ENCODE measurements around the gene DHRS9.

GRCh38 chr2:169026056-169026455 is 43.3 kb upstream of the DHRS9 start:
- TF ChIP-seq POLR2A (IDR thresholded peaks at IDR 0.05; ENCODE audit: low read depth, low read length) (no peak), CTCF (conservative IDR thresholded peaks at IDR 0.05; ENCODE audit: low read depth, low read length) (no peak), RCOR1 (IDR thresholded peaks at IDR 0.05; ENCODE audit: insufficient replicate concordance, low read length) (no peak), MXI1 (IDR thresholded peaks at IDR 0.05; ENCODE audit: borderline replicate concordance, low read depth, low read length) (no peak), RAD21 (IDR thresholded peaks at IDR 0.05; ENCODE audit: low read length) (no peak), USF2 (IDR thresholded peaks at IDR 0.05; ENCODE audit: low read depth, low read length) (no peak), BHLHE40 (IDR thresholded peaks at IDR 0.05; ENCODE audit: low read depth, low read length) (no peak), ELK1 (IDR thresholded peaks at IDR 0.05; ENCODE audit: borderline replicate concordance, low read depth, low read length) (no peak)
